ENCODE measurements around the gene TJP3. TPM values are rescaled to one million over a fixed set of nuclear protein-coding genes. Genes with fewer than 3 reads are reported as not detected.

TJP3 gene
- total RNA-seq, 2 donors from 2014 or later = 1.7 to 5.8 TPM

- Mint-ChIP-seq H3K4me1 (ENCODE audit: low read depth) (peaks cover 41% of the 10 kb centered on the region), H3K36me3 (ENCODE audit: insufficient read depth in 2 of 2) (peaks cover 2 to 3% of the 10 kb centered on the region in 2 donors), H3K9me3 (peaks cover 3% of the 10 kb centered on the region in 2 donors), H3K27me3 (ENCODE audit: low read depth) (no peaks in the 10 kb centered on the region), H3K4me3 (peak overlapping the region; percentile 9 to 50), H3K27ac (peak overlapping the region; percentile 72)
- ATAC-seq (replicated peaks in 1 of 2) (peak; percentile 55 to 58), DNase-seq (peak in 1 of 2 donors; percentile 21)
These were observed 17.4 kb upstream of the TJP3 start for GRCh38 chr19:3690551-3691371.

- H3K27ac Mint-ChIP-seq = no peak overlapping the region
These were observed 16.8 kb upstream of the TJP3 start for GRCh38 chr19:3691372-3691716.

GRCh38 chr19:3691726-3692125, 16.5 kb upstream of the TJP3 start:
- peaks cover 44% of the 10 kb centered on the region for H3K4me1 Mint-ChIP-seq (ENCODE audit: low read depth)
- no peak overlapping the region for H3K4me3 Mint-ChIP-seq

More at GRCh38 chr19:3691372-3691716, 16.8 kb upstream of the TJP3 start:
- Mint-ChIP-seq H3K36me3 (ENCODE audit: insufficient read depth in 2 of 2) (peaks cover 2 to 3% of the 10 kb centered on the region in 2 donors), H3K4me3 (peak overlapping the region in 1 of 2 donors; percentile 37), H3K9me3 (peaks cover 3% of the 10 kb centered on the region in 2 donors), H3K4me1 (ENCODE audit: low read depth) (peaks cover 44% of the 10 kb centered on the region), H3K27me3 (ENCODE audit: low read depth) (no peaks in the 10 kb centered on the region)
- ATAC-seq (replicated peaks in 1 of 2) (no peak), DNase-seq (no peak)

DNA sequence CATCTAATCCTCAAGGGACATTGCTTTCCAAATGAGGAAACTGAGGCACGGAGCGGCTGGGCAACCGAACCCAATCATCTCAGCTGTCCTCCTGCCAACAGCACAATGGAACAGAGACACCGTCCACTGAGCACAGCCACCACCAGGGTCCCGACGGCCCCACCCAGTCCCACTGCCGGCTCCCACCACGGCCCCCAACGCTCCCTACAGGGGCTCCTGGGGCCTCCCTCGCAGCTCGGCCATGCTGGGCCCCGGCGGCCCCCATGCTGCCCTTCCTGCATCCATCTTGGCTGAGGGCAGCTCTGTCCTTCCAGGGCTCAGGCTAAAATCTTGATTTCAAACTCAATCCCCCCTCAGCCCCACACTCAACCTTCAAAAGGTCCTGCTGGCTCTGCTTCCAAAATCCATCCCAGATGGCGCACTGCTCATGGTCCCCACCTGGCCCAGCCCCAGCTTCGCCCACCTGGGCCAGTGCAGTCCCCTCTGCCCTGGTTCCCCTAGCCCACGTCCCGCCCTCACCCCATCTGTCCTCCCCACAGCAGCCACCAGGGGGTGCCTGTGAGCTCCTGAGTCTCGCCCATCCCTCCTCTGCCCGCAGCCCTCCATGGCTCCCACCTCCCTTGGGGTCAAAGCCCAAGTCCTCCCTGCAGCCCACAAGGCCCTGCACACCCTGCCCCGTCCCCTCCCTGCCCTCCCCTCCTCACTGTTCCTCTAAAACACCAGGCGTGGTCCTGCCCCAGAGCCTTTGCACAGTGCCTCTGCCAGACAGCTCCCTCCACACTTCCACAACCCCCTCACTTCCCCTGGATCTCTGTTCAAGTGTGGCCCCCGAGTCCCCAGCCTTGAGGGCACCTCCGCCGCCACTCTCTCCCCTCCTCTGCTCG, 15.8 kb upstream of the TJP3 start:
- Mint-ChIP-seq H3K4me1 (ENCODE audit: low read depth) (peaks cover 38% of the 10 kb centered on the region), H3K27ac (no peak overlapping the region), H3K27me3 (ENCODE audit: low read depth) (no peaks in the 10 kb centered on the region), H3K36me3 (ENCODE audit: insufficient read depth in 2 of 2) (peaks cover 2 to 3% of the 10 kb centered on the region in 2 donors), H3K9me3 (peaks cover 3% of the 10 kb centered on the region in 2 donors), H3K4me3 (no peak overlapping the region)
- ATAC-seq (replicated peaks in 1 of 2) (peak; percentile 28 to 42), DNase-seq (peak; percentile 55 to 66)

More at GRCh38 chr19:3691726-3692125, 16.5 kb upstream of the TJP3 start:
- no peak for ATAC-seq (replicated peaks in 1 of 2)
- Mint-ChIP-seq H3K27ac (no peak overlapping the region), H3K9me3 (peaks cover 3% of the 10 kb centered on the region in 2 donors), H3K36me3 (ENCODE audit: insufficient read depth in 2 of 2) (peaks cover 2 to 3% of the 10 kb centered on the region in 2 donors), H3K27me3 (ENCODE audit: low read depth) (no peaks in the 10 kb centered on the region)
- DNase-seq = no peak

GRCh38 chr19:3693025-3693925, 14.9 kb upstream of the TJP3 start:
- Mint-ChIP-seq H3K27me3 (ENCODE audit: low read depth) (no peaks in the 10 kb centered on the region), H3K4me1 (ENCODE audit: low read depth) (peaks cover 37% of the 10 kb centered on the region), H3K36me3 (ENCODE audit: insufficient read depth in 2 of 2) (peaks cover 2 to 3% of the 10 kb centered on the region in 2 donors), H3K4me3 (no peak overlapping the region), H3K27ac (no peak overlapping the region), H3K9me3 (peaks cover 3% of the 10 kb centered on the region in 2 donors)
- ATAC-seq (replicated peaks in 1 of 2) = no peak
- DNase-seq = no peak

DNA sequence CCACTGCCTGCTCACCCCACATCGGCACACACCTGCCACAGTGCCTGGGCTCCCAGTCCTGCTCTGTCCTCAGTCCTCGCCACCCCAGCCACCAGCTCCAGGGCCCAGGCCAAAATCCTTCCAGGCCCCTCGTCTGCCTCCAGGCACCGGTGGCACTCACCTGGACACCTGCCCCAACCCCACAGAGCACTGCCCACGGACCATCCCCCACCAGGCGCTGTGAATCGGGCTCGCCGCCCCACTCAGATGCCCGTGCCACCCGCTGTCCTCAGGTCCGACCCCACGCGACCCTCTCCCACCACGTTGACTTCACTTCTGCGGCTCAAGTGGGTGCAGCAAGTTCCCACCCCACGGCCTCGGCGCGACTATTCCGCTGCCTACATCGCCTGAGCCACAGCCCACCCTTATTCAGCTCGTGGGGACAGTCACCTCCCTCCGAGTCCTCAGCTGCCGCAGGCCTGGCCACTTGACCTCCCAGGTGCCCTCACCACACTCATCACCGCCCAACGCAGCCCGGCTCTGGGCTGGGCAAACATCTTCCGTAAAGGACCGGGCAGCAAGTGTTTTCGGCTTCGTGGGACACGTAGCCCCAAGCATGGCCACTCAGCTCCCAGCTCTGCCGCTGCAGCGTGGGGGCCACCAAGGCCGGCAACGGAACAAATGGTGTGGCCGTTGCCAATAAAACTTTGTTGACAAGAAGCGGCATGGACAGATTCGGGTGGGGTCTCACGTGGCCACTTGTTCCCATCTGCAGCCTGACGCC, 13.6 kb upstream of the TJP3 start:
- Mint-ChIP-seq H3K4me3 (no peak overlapping the region), H3K27me3 (ENCODE audit: low read depth) (no peaks in the 10 kb centered on the region), H3K36me3 (ENCODE audit: insufficient read depth in 2 of 2) (peaks cover 2 to 3% of the 10 kb centered on the region in 2 donors), H3K27ac (no peak overlapping the region), H3K9me3 (peaks cover 3% of the 10 kb centered on the region in 2 donors), H3K4me1 (ENCODE audit: low read depth) (peaks cover 40% of the 10 kb centered on the region)
- ATAC-seq (replicated peaks in 1 of 2) (no peak), DNase-seq (no peak)

GRCh38 chr19:3695124-3695733, 13.0 kb upstream of the TJP3 start:
- Mint-ChIP-seq H3K36me3 (ENCODE audit: insufficient read depth in 2 of 2) (peaks cover 0 to 3% of the 10 kb centered on the region in 2 donors), H3K27ac (no peak overlapping the region), H3K9me3 (peaks cover 3% of the 10 kb centered on the region in 2 donors), H3K4me1 (ENCODE audit: low read depth) (peaks cover 35% of the 10 kb centered on the region), H3K27me3 (ENCODE audit: low read depth) (no peaks in the 10 kb centered on the region), H3K4me3 (no peak overlapping the region)
- no peak for DNase-seq
- no peak for ATAC-seq (replicated peaks in 1 of 2)

GRCh38 chr19:3695986-3696659, 12.1 kb upstream of the TJP3 start:
- H3K27me3 Mint-ChIP-seq (ENCODE audit: low read depth) = no peaks in the 10 kb centered on the region

GRCh38 chr19:3696660-3696995, 11.6 kb upstream of the TJP3 start:
- DNase-seq = no peak

More at GRCh38 chr19:3695986-3696659, 12.1 kb upstream of the TJP3 start:
- Mint-ChIP-seq H3K4me3 (no peak overlapping the region), H3K36me3 (ENCODE audit: insufficient read depth in 2 of 2) (no peaks in the 10 kb centered on the region), H3K9me3 (no peaks in the 10 kb centered on the region), H3K4me1 (ENCODE audit: low read depth) (peaks cover 33% of the 10 kb centered on the region), H3K27ac (no peak overlapping the region)
- DNase-seq (no peak), ATAC-seq (replicated peaks in 1 of 2) (no peak)

DNA sequence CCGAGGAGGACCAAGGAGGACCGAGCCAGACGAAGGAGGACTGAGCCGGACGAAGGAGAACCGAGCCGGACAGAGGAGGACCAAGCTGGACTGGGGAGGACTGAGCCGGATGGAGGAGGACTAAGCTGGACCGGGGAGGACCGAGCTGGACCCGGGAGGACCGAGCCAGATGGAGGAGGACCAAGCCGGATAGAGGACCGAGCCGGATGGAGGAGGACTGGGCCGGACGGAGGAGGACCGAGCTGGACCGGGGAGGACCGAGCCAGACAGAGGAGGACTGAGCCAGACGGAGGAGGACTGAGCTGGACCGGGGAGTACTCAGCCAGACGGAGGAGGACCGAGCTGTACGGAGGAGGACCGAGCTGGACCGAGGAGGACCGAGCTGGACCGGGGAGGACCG, 11.1 kb upstream of the TJP3 start:
- DNase-seq = no peak
- Mint-ChIP-seq H3K4me1 (ENCODE audit: low read depth) (peaks cover 26% of the 10 kb centered on the region), H3K27ac (no peak overlapping the region), H3K27me3 (ENCODE audit: low read depth) (no peaks in the 10 kb centered on the region), H3K9me3 (no peaks in the 10 kb centered on the region), H3K36me3 (ENCODE audit: insufficient read depth in 2 of 2) (no peaks in the 10 kb centered on the region), H3K4me3 (no peak overlapping the region)
- ATAC-seq (replicated peaks in 1 of 2) = no peak

More at GRCh38 chr19:3696660-3696995, 11.6 kb upstream of the TJP3 start:
- no peak for ATAC-seq (replicated peaks in 1 of 2)
- H3K27me3 Mint-ChIP-seq (ENCODE audit: low read depth) = no peaks in the 10 kb centered on the region
- H3K36me3 Mint-ChIP-seq (ENCODE audit: insufficient read depth in 2 of 2) = no peaks in the 10 kb centered on the region
- no peaks in the 10 kb centered on the region for H3K9me3 Mint-ChIP-seq
- H3K4me1 Mint-ChIP-seq (ENCODE audit: low read depth) = peaks cover 28% of the 10 kb centered on the region
- H3K27ac Mint-ChIP-seq = no peak overlapping the region
- H3K4me3 Mint-ChIP-seq = no peak overlapping the region

DNA sequence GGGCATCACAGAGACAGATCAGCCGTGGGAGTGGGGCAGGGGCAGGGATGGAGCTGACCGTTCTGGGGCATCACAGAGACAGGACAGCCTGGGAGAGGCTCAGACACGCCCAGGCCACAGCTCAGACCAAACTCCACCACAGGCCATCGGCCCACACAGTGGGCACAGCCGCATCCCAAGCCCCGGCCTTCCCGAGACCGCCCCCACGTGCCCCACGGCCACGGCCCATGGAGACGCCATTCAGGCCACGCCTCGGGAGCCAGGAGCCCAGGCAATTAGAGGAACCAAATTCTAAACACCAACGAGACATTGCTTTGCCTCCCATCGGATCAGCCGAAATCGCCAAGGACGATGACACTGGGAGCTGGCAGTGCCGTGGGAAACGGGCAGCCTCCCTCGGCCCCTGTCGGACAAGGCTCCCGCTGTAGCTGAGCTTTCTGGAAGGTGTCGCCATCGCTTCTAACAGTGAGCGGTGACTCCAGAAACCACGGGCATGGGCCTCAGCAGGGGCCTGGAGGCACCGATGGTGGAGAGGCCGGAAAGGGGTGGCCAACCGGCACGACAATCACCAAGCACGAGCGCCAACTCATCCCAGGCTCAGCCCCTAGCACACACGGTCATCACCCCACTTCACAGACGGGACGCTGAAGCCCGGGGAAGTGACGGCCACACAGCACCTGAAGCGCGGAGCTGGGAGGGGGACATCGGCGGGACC, 10.4 kb upstream of the TJP3 start:
- no peak overlapping the region for H3K27ac Mint-ChIP-seq
- ATAC-seq (replicated peaks in 1 of 2) (no peak), DNase-seq (no peak)
- H3K36me3 Mint-ChIP-seq (ENCODE audit: insufficient read depth in 2 of 2) = no peaks in the 10 kb centered on the region
- H3K4me3 Mint-ChIP-seq = peak overlapping the region; percentile 56 to 58
- H3K27me3 Mint-ChIP-seq (ENCODE audit: low read depth) = no peaks in the 10 kb centered on the region
- H3K4me1 Mint-ChIP-seq (ENCODE audit: low read depth) = peaks cover 26% of the 10 kb centered on the region
- H3K9me3 Mint-ChIP-seq = no peaks in the 10 kb centered on the region

Data from activated T-cell treated with anti-CD3 and anti-CD28 coated beads, Interleukin-2, amount 50 U/mL, for 72 hours (primary cell).